DND-41 (cell line): ENCODE measurements around the gene GNS.

ENCODE experiments used
- ATAC-seq: fragments of 200-7000 bp; cut with Tn5 transposase; 3 replicates; pipeline ENCODE4 v1.9.1; 2021; ENCODE audit warnings: low read depth; ENCODE audit not compliant: insufficient read depth
- DNase-seq: peaks from one replicate; pipeline ENCODE4 v3.0.0-alpha.2; 2020
- H2AFZ ChIP-seq: 2 replicates; pipeline ENCODE4 v1.6.0; 2012; ENCODE audit warnings: low read depth, low read length
- H3K27ac ChIP-seq: 2 replicates; pipeline ENCODE4 v1.5.1; 2012; ENCODE audit warnings: low read length, inconsistent platforms
- H3K27me3 ChIP-seq: fragments of 200-600 bp; sonication (generic); 2 replicates; pipeline ENCODE4 v1.6.0; 2012; ENCODE audit warnings: low read length, mild to moderate bottlenecking, inconsistent platforms; ENCODE audit not compliant: insufficient read depth, poor library complexity
- H3K36me3 ChIP-seq: 2 replicates; pipeline ENCODE4 v1.5.1; 2012; ENCODE audit warnings: low read length, inconsistent platforms; ENCODE audit not compliant: insufficient read depth
- H3K4me1 ChIP-seq: 2 replicates; pipeline ENCODE4 v1.5.1; 2012; ENCODE audit warnings: mild to moderate bottlenecking, low read length; ENCODE audit not compliant: insufficient read depth
- H3K4me2 ChIP-seq: 2 replicates; pipeline ENCODE4 v1.6.0; 2012; ENCODE audit warnings: mild to moderate bottlenecking, moderate library complexity, low read length, inconsistent platforms; ENCODE audit not compliant: insufficient read depth
- H3K4me3 ChIP-seq, 2 experiments: fragments of 200-600 bp in 1 of 2; shearing (Covaris generic) in 1 of 2; 2 replicates each; pipeline ENCODE4 v1.5.1; 2012 to 2016; ENCODE audit warnings: inconsistent platforms in 2 of 2, low read length in 2 of 2, mild to moderate bottlenecking in 2 of 2, low read depth in 1 of 2, moderate library complexity in 1 of 2
- H3K79me2 ChIP-seq: 2 replicates; pipeline ENCODE4 v1.6.0; 2012; ENCODE audit warnings: low read length, inconsistent platforms; ENCODE audit not compliant: insufficient read depth
- H3K9ac ChIP-seq: 2 replicates; pipeline ENCODE4 v1.6.0; 2012; ENCODE audit warnings: low read depth, mild to moderate bottlenecking, inconsistent platforms, low read length, moderate library complexity
- H3K9me3 ChIP-seq: 2 replicates; pipeline ENCODE4 v1.5.1; 2012; ENCODE audit warnings: low read length, moderate library complexity, mild to moderate bottlenecking, inconsistent platforms; ENCODE audit not compliant: insufficient read depth, severe bottlenecking
- H4K20me1 ChIP-seq: 2 replicates; pipeline ENCODE4 v1.6.0; 2012; ENCODE audit warnings: low read length; ENCODE audit not compliant: insufficient read depth
- EZH2 ChIP-seq: IDR thresholded peaks from 3 replicates; pipeline ENCODE4 v1.6.1; 2012; ENCODE audit warnings: borderline replicate concordance, low read depth, mild to moderate bottlenecking, moderate library complexity, low read length, inconsistent platforms; ENCODE audit not compliant: severe bottlenecking
- TF ChIP-seq, protein P1 (sequence below): IDR thresholded peaks from 2 replicates; pipeline ENCODE4 v1.5.1; 2012; ENCODE audit warnings: borderline replicate concordance, low read length, moderate library complexity, mild to moderate bottlenecking; ENCODE audit not compliant: poor library complexity, severe bottlenecking; ENCODE audit errors: extremely low read depth

The GNS gene

DNA sequence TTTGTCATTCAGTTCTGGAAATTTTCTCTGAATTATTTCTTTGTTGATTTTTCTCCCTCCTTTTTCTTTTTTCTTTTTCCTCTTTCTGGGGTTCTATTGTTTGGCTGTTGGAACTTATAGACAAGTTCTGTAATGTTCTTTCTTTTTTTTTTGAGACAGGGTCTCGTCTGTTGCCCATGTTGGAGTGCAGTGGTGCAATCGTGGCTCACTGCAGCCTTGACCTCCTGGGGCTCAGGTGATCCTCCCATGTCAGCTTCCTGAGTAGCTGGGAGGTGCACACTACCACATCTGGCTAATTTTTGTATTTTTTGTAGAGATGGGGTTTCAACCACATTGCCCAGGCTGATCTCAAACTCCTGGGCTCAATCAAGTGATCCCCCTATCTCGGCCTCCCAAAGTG is 35.1 kb upstream of the GNS start:
- H3K9me3 ChIP-seq = no peaks in the 10 kb centered on the region
- no peaks in the 10 kb centered on the region for H3K4me1 ChIP-seq
- TF ChIP-seq, protein P1, sequence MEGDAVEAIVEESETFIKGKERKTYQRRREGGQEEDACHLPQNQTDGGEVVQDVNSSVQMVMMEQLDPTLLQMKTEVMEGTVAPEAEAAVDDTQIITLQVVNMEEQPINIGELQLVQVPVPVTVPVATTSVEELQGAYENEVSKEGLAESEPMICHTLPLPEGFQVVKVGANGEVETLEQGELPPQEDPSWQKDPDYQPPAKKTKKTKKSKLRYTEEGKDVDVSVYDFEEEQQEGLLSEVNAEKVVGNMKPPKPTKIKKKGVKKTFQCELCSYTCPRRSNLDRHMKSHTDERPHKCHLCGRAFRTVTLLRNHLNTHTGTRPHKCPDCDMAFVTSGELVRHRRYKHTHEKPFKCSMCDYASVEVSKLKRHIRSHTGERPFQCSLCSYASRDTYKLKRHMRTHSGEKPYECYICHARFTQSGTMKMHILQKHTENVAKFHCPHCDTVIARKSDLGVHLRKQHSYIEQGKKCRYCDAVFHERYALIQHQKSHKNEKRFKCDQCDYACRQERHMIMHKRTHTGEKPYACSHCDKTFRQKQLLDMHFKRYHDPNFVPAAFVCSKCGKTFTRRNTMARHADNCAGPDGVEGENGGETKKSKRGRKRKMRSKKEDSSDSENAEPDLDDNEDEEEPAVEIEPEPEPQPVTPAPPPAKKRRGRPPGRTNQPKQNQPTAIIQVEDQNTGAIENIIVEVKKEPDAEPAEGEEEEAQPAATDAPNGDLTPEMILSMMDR = no peak
- no peak for TF ChIP-seq EZH2
- H3K4me3 ChIP-seq = no peak overlapping the region
- H3K79me2 ChIP-seq = no peaks in the 10 kb centered on the region
- H3K36me3 ChIP-seq = no peaks in the 10 kb centered on the region
- H3K27ac ChIP-seq = no peak overlapping the region
- no peak overlapping the region for H2AFZ ChIP-seq
- H3K4me2 ChIP-seq = no peak overlapping the region
- peaks cover 9% of the 10 kb centered on the region for H3K27me3 ChIP-seq
- H3K9ac ChIP-seq = no peak overlapping the region
- H4K20me1 ChIP-seq = no peaks in the 10 kb centered on the region
- no peak for ATAC-seq
- DNase-seq = no peak

DNA sequence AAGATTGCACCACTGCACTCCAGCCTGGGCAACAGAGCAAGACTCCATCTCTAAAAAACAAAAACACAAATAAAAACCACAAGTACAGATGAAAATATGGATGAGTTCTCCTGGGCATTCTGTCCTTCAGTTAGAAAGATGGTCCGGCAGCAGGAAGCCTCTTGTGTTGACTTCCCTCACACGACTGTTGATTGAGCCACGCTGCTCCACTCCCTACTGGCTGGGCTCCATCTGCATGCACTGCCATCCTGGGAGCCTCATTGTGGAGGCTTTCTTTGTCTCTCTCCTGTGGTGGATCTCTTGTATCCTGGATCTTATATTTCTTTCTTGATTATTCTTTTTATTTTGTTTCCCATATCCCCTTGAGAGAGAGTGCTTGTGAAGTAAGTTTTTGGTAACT is 34.4 kb upstream of the GNS start:
- ATAC-seq (no peak), DNase-seq (no peak)
- Histone ChIP-seq H3K36me3 (no peaks in the 10 kb centered on the region), H3K4me1 (no peaks in the 10 kb centered on the region), H3K79me2 (no peaks in the 10 kb centered on the region), H3K9me3 (no peaks in the 10 kb centered on the region), H3K4me2 (no peak overlapping the region), H4K20me1 (no peaks in the 10 kb centered on the region), H3K27ac (no peak overlapping the region), H3K27me3 (peaks cover 9% of the 10 kb centered on the region), H2AFZ (no peak overlapping the region), H3K4me3 (no peak overlapping the region), H3K9ac (no peak overlapping the region)
- TF ChIP-seq, protein P1 = no peak
- no peak for TF ChIP-seq EZH2

DNA sequence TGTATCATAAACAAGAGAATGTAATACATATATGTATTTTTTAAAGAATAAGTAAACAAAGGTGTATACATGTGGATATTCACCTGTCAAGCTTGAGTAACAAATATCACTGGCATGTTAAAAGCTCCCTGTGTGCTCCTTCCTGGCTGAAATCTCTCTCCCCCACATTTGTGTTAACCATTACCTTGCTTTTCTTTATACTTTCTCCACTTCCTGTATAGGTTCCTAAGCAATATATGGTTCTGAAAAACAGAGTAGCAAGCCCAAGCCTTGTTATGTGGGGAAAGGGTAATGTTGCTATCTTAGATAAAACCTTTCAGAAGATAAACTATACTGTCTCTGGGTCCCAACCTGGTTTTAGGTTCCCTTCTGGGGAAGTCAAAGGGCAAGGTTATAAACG is 32.9 kb upstream of the GNS start:
- Histone ChIP-seq H3K27me3 (peaks cover 9% of the 10 kb centered on the region), H3K9ac (no peak overlapping the region), H3K36me3 (no peaks in the 10 kb centered on the region), H3K79me2 (no peaks in the 10 kb centered on the region), H3K4me3 (no peak overlapping the region), H3K27ac (no peak overlapping the region), H3K4me1 (no peaks in the 10 kb centered on the region), H3K4me2 (no peak overlapping the region), H3K9me3 (no peaks in the 10 kb centered on the region), H2AFZ (no peak overlapping the region), H4K20me1 (no peaks in the 10 kb centered on the region)
- ATAC-seq (no peak), DNase-seq (no peak)
- TF ChIP-seq EZH2 = no peak
- TF ChIP-seq, protein P1 = no peak

DNA sequence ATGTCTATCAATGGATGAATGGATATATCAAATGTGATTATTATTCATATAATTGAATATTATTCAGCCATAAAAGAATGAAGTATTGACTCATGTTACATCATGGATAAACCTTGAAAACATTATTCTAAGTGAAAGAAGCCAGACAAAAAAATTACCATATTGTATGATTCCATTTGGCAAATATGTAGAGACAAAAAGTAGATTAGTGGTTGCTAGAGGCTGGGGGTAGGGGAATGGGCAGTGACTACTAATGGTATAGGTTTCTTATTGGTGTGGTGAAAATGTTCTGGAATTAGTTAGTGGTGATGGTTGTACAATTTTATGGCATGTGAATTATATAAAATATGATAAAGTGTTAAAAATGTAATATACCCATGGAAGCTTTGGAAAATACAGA is 31.8 kb upstream of the GNS start:
- no peak for DNase-seq

More for the DNA sequence above, 31.8 kb upstream of the GNS start:
- no peak overlapping the region for H2AFZ ChIP-seq
- H4K20me1 ChIP-seq = no peaks in the 10 kb centered on the region
- H3K9me3 ChIP-seq = no peaks in the 10 kb centered on the region
- H3K9ac ChIP-seq = no peak overlapping the region
- H3K4me3 ChIP-seq = no peak overlapping the region
- H3K4me1 ChIP-seq = no peaks in the 10 kb centered on the region
- H3K36me3 ChIP-seq = no peaks in the 10 kb centered on the region
- no peaks in the 10 kb centered on the region for H3K79me2 ChIP-seq
- peaks cover 9% of the 10 kb centered on the region for H3K27me3 ChIP-seq
- ATAC-seq = no peak
- no peak overlapping the region for H3K27ac ChIP-seq
- H3K4me2 ChIP-seq = no peak overlapping the region
- TF ChIP-seq, protein P1 = no peak
- TF ChIP-seq EZH2 = no peak
